Right kidney (tissue), 1 donor: ENCODE data around the gene NAT9.
A peak's percentile ranks its signal among the peaks of the same experiment; 100 is the strongest.

Experiments used
- DNase-seq: peaks from one replicate; pipeline ENCODE4 v3.0.0-alpha.2; 2016

NAT9 gene

GRCh38 chr17:74744714-74745547 is 31.2 kb downstream of the NAT9 start:
- DNase-seq = peak; percentile 83

- DNase-seq = no peak
These were observed 31.8 kb downstream of the NAT9 start for GRCh38 chr17:74744349-74744713.

- DNase-seq = no peak
These were observed 32.4 kb downstream of the NAT9 start for GRCh38 chr17:74743755-74744154.

GRCh38 chr17:74742978-74743545 is 33.1 kb downstream of the NAT9 start:
- DNase-seq = no peak

- no peak for DNase-seq
These were observed 34.0 kb downstream of the NAT9 start for GRCh38 chr17:74742153-74742515.

GRCh38 chr17:74740641-74741387 is 35.3 kb downstream of the NAT9 start:
- no peak for DNase-seq

- DNase-seq = no peak
These were observed 36.0 kb downstream of the NAT9 start for GRCh38 chr17:74740173-74740572.

- DNase-seq = no peak
These were observed 36.8 kb downstream of the NAT9 start for GRCh38 chr17:74739227-74739831.

- DNase-seq = peak; percentile 26
These were observed 37.8 kb downstream of the NAT9 start for GRCh38 chr17:74738051-74738996.

GRCh38 chr17:74737299-74738050 is 38.7 kb downstream of the NAT9 start:
- DNase-seq = peak; percentile 70

- DNase-seq = peak; percentile 72
These were observed 39.4 kb downstream of the NAT9 start, which contains the start of gene RAB37 for GRCh38 chr17:74736513-74737298. RAB37 (plus strand) TSS chr17:74737256; CDS start chr17:74737273, 17 bp downstream.

- no peak for DNase-seq
These were observed 41.9 kb downstream of the NAT9 start for GRCh38 chr17:74734256-74734655.

GRCh38 chr17:74733365-74734122 is 42.6 kb downstream of the NAT9 start:
- DNase-seq = no peak

GRCh38 chr17:74732042-74732867 is 43.9 kb downstream of the NAT9 start:
- DNase-seq = no peak

- DNase-seq = no peak
These were observed 44.9 kb downstream of the NAT9 start for GRCh38 chr17:74731347-74731605.

GRCh38 chr17:74730491-74731346 is 45.4 kb downstream of the NAT9 start:
- no peak for DNase-seq

- DNase-seq = no peak
These were observed 46.3 kb downstream of the NAT9 start for GRCh38 chr17:74729866-74730265.

- DNase-seq = no peak
These were observed 46.8 kb downstream of the NAT9 start for GRCh38 chr17:74729368-74729767.
